HUES6 (cell line): ENCODE results near the gene CERS6.
A peak's percentile ranks its signal among the peaks of the same experiment; 100 is the strongest.

Source experiments
- H3K27ac ChIP-seq: 2 replicates; pipeline ENCODE4 v1.7.0; 2013; ENCODE audit warnings: low read depth, mild to moderate bottlenecking, low read length, inconsistent platforms
- H3K27me3 ChIP-seq: 2 replicates; pipeline ENCODE4 v1.6.1; 2013; ENCODE audit warnings: low read length; ENCODE audit not compliant: control insufficient read depth, insufficient read depth
- H3K36me3 ChIP-seq: 2 replicates; pipeline ENCODE4 v1.6.1; 2013; ENCODE audit warnings: low read length; ENCODE audit not compliant: control insufficient read depth, insufficient read depth
- H3K4me1 ChIP-seq: 2 replicates; pipeline ENCODE4 v1.6.1; 2013; ENCODE audit warnings: low read length; ENCODE audit not compliant: control insufficient read depth, insufficient read depth
- H3K4me3 ChIP-seq: 2 replicates; pipeline ENCODE4 v1.5.1; 2013; ENCODE audit warnings: low read depth, low read length
- H3K9ac ChIP-seq: one replicate; pipeline ENCODE4 v1.6.1; 2013; ENCODE audit warnings: mild to moderate bottlenecking, low read length
- H3K9me3 ChIP-seq: 2 replicates; pipeline ENCODE4 v1.6.1; 2013; ENCODE audit warnings: low read depth, low read length; ENCODE audit not compliant: control insufficient read depth, insufficient read depth

Gene CERS6

GRCh38 chr2:168705534-168706470, 249.7 kb downstream of the CERS6 start:
- Histone ChIP-seq H3K27ac (no peak overlapping the region), H3K36me3 (no peaks in the 10 kb centered on the region), H3K27me3 (no peaks in the 10 kb centered on the region)

GRCh38 chr2:168706806-168707205, 250.7 kb downstream of the CERS6 start:
- Histone ChIP-seq H3K4me3 (no peak overlapping the region), H3K27me3 (no peaks in the 10 kb centered on the region), H3K27ac (no peak overlapping the region), H3K36me3 (no peaks in the 10 kb centered on the region), H3K9ac (no peak overlapping the region), H3K4me1 (0 out of 2 replicates have a peak, but pooled peaks cover 3% of the 10 kb centered on the region), H3K9me3 (no peaks in the 10 kb centered on the region)

More at GRCh38 chr2:168705534-168706470, 249.7 kb downstream of the CERS6 start:
- H3K9ac ChIP-seq: no peak overlapping the region
- H3K9me3 ChIP-seq: no peaks in the 10 kb centered on the region
- H3K4me1 ChIP-seq: 0 out of 2 replicates have a peak, but pooled peaks cover 3% of the 10 kb centered on the region
- no peak overlapping the region for H3K4me3 ChIP-seq

GRCh38 chr2:168708080-168708479, 252.0 kb downstream of the CERS6 start:
- no peak overlapping the region for H3K4me3 ChIP-seq
- 0 out of 2 replicates have a peak, but pooled peaks cover 3% of the 10 kb centered on the region for H3K4me1 ChIP-seq
- no peaks in the 10 kb centered on the region for H3K36me3 ChIP-seq
- no peak overlapping the region for H3K9ac ChIP-seq
- H3K27ac ChIP-seq: no peak overlapping the region
- no peaks in the 10 kb centered on the region for H3K27me3 ChIP-seq
- H3K9me3 ChIP-seq: no peaks in the 10 kb centered on the region

- Histone ChIP-seq H3K27ac (no peak overlapping the region), H3K4me1 (no peaks in the 10 kb centered on the region), H3K4me3 (no peak overlapping the region), H3K9ac (no peak overlapping the region), H3K9me3 (no peaks in the 10 kb centered on the region), H3K36me3 (no peaks in the 10 kb centered on the region), H3K27me3 (no peaks in the 10 kb centered on the region)
Observed at GRCh38 chr2:168710754-168711467, 254.8 kb downstream of the CERS6 start.

GRCh38 chr2:168712053-168712452, 256.0 kb downstream of the CERS6 start:
- no peaks in the 10 kb centered on the region for H3K27me3 ChIP-seq
- no peaks in the 10 kb centered on the region for H3K9me3 ChIP-seq
- H3K4me1 ChIP-seq: no peaks in the 10 kb centered on the region
- H3K27ac ChIP-seq: no peak overlapping the region
- H3K9ac ChIP-seq: no peak overlapping the region
- no peaks in the 10 kb centered on the region for H3K36me3 ChIP-seq
- H3K4me3 ChIP-seq: no peak overlapping the region

GRCh38 chr2:168713325-168713724, 257.3 kb downstream of the CERS6 start:
- no peak overlapping the region for H3K4me3 ChIP-seq
- H3K36me3 ChIP-seq: no peaks in the 10 kb centered on the region
- no peak overlapping the region for H3K27ac ChIP-seq
- H3K27me3 ChIP-seq: no peaks in the 10 kb centered on the region
- no peak overlapping the region for H3K9ac ChIP-seq
- H3K9me3 ChIP-seq: no peaks in the 10 kb centered on the region
- no peaks in the 10 kb centered on the region for H3K4me1 ChIP-seq

GRCh38 chr2:168715849-168716248, 259.8 kb downstream of the CERS6 start:
- no peak overlapping the region for H3K4me3 ChIP-seq
- H3K27ac ChIP-seq: no peak overlapping the region
- H3K36me3 ChIP-seq: no peaks in the 10 kb centered on the region
- no peaks in the 10 kb centered on the region for H3K27me3 ChIP-seq
- no peaks in the 10 kb centered on the region for H3K4me1 ChIP-seq
- H3K9me3 ChIP-seq: no peaks in the 10 kb centered on the region
- H3K9ac ChIP-seq: no peak overlapping the region

GRCh38 chr2:168716839-168717238, 260.8 kb downstream of the CERS6 start:
- Histone ChIP-seq H3K36me3 (0 out of 2 replicates have a peak, but pooled peaks cover 3% of the 10 kb centered on the region), H3K27me3 (no peaks in the 10 kb centered on the region), H3K4me3 (no peak overlapping the region), H3K9me3 (no peaks in the 10 kb centered on the region), H3K27ac (no peak overlapping the region), H3K9ac (no peak overlapping the region), H3K4me1 (no peaks in the 10 kb centered on the region)

- Histone ChIP-seq H3K27me3 (no peaks in the 10 kb centered on the region), H3K9me3 (no peaks in the 10 kb centered on the region), H3K27ac (peak overlapping the region; percentile 12; the same call in 1 of the 2 replicates), H3K36me3 (0 out of 2 replicates have a peak, but pooled peaks cover 3% of the 10 kb centered on the region), H3K4me3 (no peak overlapping the region), H3K9ac (no peak overlapping the region), H3K4me1 (no peaks in the 10 kb centered on the region)
Observed at GRCh38 chr2:168717790-168718502, 261.9 kb downstream of the CERS6 start.

- Histone ChIP-seq H3K4me1 (no peaks in the 10 kb centered on the region), H3K4me3 (no peak overlapping the region), H3K27ac (peak overlapping the region; percentile 12; the same call in 1 of the 2 replicates), H3K27me3 (no peaks in the 10 kb centered on the region), H3K9ac (no peak overlapping the region), H3K9me3 (no peaks in the 10 kb centered on the region), H3K36me3 (0 out of 2 replicates have a peak, but pooled peaks cover 3% of the 10 kb centered on the region)
Observed at GRCh38 chr2:168718622-168719021, 262.6 kb downstream of the CERS6 start.
